Measurements from ENCODE around the gene RELL1.

DNA sequence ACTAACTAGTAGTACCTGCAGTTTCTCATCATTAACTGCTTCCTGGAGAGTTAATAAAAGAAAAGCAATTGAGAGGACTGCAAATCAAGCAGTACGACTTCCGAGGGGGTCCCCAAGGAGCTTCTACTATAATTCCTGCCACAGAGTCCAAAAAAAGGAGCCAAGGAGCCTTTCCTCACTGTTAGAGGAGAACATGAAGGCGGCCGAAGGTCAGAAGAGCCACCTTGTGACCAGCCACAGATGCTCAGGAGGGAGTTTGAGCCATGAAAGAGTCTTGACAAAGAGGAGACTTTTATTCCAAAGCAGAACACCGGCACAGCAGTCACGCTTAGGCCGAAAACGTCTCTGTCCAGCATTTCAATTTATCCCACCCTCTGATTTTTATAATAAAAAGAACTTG lies 62.2 kb downstream of the RELL1 start:
- TF ChIP-seq, protein P1, sequence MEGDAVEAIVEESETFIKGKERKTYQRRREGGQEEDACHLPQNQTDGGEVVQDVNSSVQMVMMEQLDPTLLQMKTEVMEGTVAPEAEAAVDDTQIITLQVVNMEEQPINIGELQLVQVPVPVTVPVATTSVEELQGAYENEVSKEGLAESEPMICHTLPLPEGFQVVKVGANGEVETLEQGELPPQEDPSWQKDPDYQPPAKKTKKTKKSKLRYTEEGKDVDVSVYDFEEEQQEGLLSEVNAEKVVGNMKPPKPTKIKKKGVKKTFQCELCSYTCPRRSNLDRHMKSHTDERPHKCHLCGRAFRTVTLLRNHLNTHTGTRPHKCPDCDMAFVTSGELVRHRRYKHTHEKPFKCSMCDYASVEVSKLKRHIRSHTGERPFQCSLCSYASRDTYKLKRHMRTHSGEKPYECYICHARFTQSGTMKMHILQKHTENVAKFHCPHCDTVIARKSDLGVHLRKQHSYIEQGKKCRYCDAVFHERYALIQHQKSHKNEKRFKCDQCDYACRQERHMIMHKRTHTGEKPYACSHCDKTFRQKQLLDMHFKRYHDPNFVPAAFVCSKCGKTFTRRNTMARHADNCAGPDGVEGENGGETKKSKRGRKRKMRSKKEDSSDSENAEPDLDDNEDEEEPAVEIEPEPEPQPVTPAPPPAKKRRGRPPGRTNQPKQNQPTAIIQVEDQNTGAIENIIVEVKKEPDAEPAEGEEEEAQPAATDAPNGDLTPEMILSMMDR (IDR thresholded peaks at IDR 0.05) = no peak
- no peak for TF ChIP-seq POLR2A (IDR thresholded peaks at IDR 0.05)
